GM19455 (cell line): ENCODE results near the gene AKAP8L.
"Not testable (repeated sequence)": the region's sequence is repeated elsewhere in the genome, so short reads cannot be mapped to it uniquely, and the experiment has no call there.

ENCODE experiments used
- ATAC-seq: cut with Tn5 transposase; IDR thresholded peaks from one replicate; pipeline ENCODE4 v1.9.1; 2021; ENCODE audit not compliant: unreplicated experiment

The AKAP8L gene

GRCh38 chr19:15393963-15394362 is 24.8 kb downstream of the AKAP8L start:
- ATAC-seq = no peak

DNA sequence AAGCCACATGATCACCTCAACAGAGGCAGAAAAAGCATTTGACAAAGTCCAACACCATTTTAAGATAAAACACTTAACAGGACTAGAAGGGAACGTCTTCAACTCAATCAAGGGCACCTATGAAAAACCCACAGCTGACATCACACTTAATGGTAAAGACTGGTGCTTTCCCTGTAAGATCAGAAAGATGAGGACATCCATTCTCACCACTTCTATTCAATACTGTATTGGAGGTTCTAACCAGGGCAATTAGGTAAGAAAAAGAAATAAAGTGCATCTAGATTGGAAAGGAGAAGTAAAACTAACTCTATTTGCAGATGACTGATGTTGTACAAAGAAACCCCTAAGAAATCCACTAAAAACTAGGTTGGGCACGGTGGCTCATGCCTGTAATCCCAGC is 28.0 kb downstream of the AKAP8L start:
- ATAC-seq = no peak

GRCh38 chr19:15381864-15382263 is 36.9 kb downstream of the AKAP8L start:
- no peak for ATAC-seq

- ATAC-seq = no peak
Observed at GRCh38 chr19:15381429-15381828, 37.4 kb downstream of the AKAP8L start.

GRCh38 chr19:15379999-15380647 is 38.7 kb downstream of the AKAP8L start:
- ATAC-seq = peak; percentile 28

DNA sequence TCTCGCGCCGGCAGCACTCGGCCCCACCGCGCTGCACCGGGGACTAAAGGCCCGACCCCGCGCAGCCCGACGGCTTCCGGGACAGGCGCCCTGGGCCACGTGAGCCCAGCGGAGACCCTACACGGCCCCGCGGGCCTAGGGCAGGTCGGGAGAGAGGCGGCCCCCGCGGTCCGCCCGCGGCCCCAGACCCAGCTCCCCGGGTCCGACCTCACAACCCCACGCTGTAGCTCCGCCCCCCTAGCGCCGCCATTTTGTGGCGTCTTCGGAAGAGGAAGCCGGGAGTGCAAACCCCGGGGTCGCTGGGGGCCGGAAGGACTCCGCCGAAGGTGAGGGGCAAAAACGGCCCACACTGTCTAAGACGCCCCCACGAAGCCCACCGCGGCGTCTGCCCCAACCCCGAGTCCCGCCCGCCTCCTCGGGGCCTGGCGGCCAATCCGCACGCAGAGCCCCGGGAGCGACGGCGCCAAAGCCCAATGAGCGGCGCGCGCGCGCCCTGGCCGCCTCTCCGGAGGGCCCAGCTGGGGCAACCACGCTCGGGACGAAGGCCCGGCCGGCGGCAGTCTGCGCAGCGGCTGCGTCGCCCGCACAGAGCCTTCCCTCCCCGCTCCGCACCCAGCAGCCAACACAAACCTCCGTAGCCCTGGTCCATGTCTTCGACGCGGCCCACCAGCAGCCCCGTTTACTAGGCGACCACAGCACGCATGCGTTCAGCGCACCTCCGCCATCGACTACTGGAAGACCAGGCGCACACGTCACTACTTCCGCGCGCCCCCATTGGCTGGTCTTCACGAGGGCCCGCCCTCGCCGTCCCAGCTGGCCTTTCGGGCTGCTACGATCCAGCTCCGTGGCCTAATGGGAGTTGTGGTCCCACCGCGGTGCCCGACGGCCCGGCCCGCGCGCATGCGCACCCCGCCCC is 39.4 kb downstream of the AKAP8L start, which contains the start of gene AKAP8:
TSS of gene AKAP8 (minus strand) at position 705 of the 916 bp plus-strand sequence. CDS start at position 649, 56 bp downstream.
- peak; percentile 72 for ATAC-seq

GRCh38 chr19:15378534-15379082 is 40.2 kb downstream of the AKAP8L start:
- no peak for ATAC-seq

GRCh38 chr19:15374796-15375440 is 43.9 kb downstream of the AKAP8L start:
- ATAC-seq = no peak

DNA sequence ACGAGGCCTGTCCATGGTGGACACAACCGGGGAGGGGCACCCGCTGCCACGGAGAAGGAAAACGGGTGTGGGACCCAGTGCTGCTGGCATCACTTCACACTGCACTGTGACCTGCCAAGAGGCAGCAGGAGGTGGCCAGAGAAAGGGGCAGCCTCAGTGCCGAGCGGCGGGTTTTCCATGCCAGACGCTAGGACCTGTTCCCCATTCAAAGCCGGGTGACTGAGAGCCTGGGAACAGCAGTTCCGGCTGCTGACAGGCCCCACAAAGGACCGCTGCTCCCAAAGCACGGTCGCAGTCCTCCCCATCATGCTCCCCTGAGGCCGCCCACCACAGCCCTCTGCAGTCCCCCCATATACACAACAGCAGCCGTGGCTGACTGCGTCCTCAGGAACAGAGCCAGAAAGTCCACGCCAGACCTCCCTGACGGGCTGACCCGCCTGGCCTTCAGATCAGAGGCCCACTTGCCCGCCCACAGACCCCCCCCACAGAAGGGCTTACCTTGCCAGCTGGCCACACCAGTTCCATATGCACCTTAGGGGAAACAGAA is 44.6 kb downstream of the AKAP8L start:
- ATAC-seq = no peak

DNA sequence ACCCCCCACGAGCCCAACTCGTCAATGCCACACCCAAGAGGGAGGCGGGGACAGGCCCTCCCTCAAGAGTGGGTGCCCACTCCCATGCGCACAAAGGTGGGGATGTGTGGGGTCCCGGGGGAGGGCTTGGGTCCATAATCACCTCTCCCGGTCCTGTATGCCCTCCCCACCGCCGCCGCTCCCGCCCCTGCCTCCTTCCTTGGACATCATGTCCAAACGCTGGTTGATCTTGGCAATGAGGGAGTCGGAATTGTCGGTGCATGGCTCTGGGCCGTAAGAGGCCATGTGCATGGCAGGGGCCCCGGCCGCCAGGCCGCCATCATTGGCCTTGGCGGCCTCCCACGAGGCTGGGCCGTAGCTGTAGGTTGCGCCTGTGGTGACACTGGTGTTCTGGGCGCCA is 45.1 kb downstream of the AKAP8L start:
- ATAC-seq = no peak

DNA sequence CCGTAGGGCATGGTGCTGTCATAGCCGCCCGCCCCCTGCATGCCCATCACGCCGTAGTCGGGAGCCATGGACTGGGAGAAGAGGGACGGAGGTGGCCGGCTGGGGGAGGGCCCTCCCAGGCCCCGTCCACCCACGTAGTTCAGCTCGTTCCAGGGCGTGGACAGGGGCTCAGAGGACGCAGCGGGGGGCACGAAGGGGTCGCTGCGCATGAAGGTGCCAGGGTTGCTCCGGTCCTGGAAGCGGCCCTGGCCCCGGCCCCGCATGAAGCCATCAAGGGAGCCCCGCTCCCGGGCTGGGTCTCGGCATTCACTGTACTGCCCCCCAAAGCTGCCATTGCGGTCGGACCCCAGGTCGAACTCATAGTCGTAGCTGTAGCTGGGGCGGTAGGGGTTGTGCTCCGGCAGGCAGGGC is 45.9 kb downstream of the AKAP8L start:
- ATAC-seq = no peak

DNA sequence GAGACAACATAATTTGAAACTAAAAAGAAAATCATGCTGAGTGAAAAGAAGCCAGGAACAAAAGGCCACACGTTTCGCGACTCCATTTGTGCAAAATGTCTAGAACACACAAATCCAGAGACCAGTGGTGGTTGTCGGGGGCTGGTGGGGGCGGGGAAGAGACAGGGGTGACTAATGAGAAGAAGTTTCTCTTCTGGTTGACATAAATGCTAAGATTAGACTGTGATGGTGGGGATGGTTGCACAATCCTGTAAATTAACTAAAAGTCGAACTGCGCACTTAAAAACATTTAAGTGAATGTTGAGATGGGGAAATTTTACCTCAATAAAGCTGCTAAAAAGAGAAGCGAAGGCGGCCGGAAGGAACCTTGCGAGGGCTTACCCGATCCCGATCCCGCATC is 46.3 kb downstream of the AKAP8L start:
- ATAC-seq = no peak

DNA sequence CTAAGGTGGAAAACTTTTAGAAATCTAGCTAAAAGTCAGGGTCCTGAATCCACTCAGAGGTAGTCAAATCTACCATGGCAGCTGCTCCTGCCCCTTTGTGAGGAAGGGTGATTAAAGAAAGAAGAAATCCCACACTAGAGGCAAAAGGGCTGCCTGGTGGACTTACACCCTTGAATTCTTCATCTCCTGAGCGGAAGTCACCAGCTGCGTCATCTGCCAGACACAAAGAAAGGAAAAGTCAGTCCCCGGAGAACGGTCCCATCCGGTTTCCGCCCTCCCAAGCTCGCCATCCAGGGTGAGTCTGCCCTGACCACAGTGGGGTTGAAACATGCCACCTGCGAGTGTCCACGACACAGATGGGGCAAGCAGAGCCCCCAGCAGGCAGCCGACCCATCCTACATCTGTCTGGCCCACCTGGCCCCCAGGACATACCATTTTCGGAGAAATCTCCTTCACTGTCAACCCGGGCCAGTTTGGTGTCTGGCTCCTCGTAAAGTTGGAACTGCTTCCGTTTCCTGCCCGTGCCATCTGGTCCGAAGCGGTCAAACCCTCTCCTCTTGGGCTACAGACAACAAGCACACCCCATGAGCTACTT is 46.9 kb downstream of the AKAP8L start:
- ATAC-seq = no peak

GRCh38 chr19:15371119-15371518 is 47.7 kb downstream of the AKAP8L start:
- no peak for ATAC-seq

DNA sequence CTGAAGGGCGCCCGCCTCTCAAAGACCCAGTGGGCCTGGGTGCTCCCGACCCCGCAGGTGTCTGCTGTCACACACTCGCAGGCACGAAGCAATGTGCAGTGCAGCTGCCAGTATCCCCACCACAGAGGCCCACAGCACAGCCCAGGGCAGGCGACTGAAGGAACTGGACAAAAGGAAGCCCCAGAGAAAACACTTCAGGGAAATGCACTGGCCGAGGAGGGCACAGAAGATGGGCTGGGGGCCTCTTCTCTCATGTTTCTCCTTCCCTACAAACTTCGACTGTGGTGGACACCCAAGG is 49.2 kb downstream of the AKAP8L start:
- no peak for ATAC-seq

DNA sequence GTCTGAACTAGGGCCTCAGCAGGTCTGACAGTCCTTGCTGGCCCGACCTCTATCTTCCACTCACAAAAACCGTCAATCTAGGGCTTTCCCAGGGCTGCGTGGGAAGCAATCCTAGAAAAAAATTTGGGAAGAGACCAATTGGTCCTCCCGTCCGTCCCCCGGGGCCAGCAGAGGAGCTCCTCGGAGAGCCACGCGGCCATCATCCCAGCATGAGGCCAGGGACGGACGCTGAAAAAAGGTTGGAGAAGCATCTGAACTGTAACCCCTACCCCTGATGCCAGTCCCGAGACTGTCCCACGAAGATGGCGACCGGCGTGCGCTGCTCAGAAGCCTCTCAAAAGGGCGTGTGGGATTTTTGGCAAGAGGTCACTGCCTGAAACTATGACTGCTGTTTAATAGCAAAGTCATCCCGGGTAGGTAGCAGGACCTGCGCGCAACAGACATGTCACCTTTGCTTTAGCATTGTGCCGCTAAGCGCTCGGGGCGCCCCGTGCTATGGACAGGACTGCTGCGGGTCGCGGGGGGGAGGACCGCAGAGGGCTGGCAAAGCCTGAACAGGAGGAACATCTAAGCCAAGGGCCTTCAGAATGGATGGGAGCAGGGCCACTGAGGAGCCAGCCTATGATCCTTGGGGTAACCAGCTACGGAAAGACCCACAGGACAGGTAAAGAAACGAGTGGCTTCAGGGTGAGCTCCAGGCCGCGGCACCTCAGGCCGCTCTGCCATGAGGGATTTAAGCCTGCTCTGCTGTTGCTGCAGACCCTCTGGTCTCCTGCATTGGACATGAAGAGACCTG is 49.8 kb downstream of the AKAP8L start:
- ATAC-seq = no peak

DNA sequence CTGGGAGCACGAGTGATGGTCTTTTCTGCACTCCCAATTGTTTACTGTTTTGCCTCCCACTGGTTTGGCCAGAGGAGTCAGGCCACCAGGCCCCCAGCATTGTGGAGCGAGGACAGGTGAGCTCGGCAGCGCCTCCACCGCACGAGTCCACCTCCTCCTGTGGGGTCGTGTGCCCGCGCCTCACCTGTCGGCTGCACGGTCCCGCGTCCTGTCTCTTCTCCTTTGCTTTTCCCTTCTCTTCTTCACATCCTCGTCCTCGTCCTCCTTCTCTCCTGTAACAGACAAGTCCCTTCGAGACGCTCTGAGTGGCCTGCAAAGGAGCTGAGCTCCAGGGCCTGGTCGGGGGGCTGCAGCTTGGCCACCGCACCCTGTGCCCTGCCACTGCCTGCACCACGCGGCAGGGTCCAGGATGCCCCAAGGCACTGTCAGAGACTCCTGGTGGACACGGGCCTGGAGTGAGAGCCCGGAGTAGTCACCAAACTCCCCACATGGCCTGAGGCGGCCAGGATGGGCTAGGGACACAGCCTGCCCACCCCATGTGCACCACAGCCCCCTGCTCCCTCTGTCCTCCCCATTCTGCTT is 50.6 kb downstream of the AKAP8L start:
- no peak for ATAC-seq

DNA sequence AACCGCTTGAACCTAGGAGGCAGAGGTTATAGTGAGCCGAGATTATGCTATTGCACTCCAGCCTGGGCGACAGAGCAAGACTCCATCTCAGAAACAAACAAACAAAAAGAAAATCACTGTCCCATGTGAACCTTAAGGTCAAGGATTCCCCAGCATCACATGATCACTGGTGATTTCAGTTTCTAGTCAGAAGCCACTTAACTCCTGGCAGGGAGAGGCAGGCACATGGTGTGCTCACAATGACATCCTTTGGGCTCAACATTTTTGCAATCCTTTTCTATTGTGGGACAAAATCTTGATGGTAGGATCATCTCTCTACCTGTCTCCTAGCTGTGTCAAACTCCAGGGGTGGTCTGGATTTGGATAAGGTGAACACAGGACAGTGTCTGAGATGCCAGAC is 51.3 kb downstream of the AKAP8L start:
- ATAC-seq = no peak

DNA sequence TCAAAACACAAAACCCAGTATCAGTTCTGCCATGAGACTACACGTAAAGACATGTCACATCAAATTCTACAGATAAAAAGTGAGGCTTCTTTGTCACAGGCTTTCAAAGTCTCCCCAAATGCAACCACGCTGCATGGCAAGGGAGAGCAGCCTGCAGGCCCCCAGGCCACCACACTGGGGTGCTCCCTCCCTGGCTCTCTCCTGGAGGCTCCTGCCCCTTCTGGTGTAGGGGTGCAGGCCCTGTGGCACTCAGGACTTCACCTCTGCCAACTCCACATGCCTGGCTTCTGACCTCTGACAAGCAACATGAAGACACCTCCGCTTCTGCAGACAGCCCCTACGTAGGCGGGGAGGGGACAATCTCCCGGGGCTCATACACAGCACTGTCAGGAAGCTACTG is 53.5 kb downstream of the AKAP8L start:
- no peak for ATAC-seq

DNA sequence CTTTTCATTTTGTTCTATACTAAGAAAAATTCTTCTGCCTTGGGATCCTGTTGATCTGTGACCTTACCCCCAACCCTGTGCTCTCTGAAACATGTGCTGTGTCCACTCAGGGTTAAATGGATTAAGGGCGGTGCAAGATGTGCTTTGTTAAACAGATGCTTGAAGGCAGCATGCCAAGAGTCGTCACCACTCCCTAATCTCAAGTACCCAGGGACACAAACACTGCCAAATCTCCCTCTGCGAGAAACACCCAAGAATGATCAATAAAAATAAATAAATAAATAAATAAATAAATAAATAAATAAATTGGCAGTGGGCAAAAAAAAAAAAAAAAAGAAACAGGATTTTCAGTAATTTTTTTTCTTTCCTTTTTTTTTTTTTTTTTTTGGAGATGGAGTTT is 55.0 kb downstream of the AKAP8L start:
- ATAC-seq = not testable (repeated sequence)
